Activated naive CD4-positive, alpha-beta T cell treated with anti-CD3 and anti-CD28 coated beads, Interleukin-2, amount 50 U/mL, for 72 hours (primary cell): ENCODE data around the gene KASH5. TPM values are rescaled to one million over a fixed set of nuclear protein-coding genes. Genes with fewer than 3 reads are reported as not detected.

Experiments used
- ATAC-seq, 2 donors: fragments of 150-1000 bp; cut with Tn5 transposase; 2 replicates each; pipeline ENCODE4 v1.10.0; 2021; ENCODE audit warnings: mild to moderate bottlenecking in 2 of 2, moderate library complexity in 2 of 2
- DNase-seq, 2 donors: peaks; one replicate each; pipeline ENCODE4 v3.0.0; 2021 to 2022; ENCODE audit warnings: low spot score in 2 of 2
- H3K27ac Mint-ChIP-seq, 2 donors: one replicate each; pipeline ENCODE4 v1.8.0; 2022; ENCODE audit warnings: mild to moderate bottlenecking in 2 of 2, mixed read lengths in 2 of 2
- H3K36me3 Mint-ChIP-seq, 2 donors: one replicate each; pipeline ENCODE4 v1.8.0; 2022; ENCODE audit warnings: mixed read lengths in 2 of 2
- H3K9me3 Mint-ChIP-seq, 2 donors: one replicate each; pipeline ENCODE4 v1.8.0; 2022; ENCODE audit warnings: mixed read lengths in 2 of 2
- total RNA-seq, 2 donors: library from RNA; stranded (reverse); gene quantifications; one replicate each; pipeline ENCODE4 v1.2.3, GENCODE V29; 2022

KASH5 gene
- total RNA-seq, 2 donors from 2014 or later = 0.95 to 1.7 TPM

DNA sequence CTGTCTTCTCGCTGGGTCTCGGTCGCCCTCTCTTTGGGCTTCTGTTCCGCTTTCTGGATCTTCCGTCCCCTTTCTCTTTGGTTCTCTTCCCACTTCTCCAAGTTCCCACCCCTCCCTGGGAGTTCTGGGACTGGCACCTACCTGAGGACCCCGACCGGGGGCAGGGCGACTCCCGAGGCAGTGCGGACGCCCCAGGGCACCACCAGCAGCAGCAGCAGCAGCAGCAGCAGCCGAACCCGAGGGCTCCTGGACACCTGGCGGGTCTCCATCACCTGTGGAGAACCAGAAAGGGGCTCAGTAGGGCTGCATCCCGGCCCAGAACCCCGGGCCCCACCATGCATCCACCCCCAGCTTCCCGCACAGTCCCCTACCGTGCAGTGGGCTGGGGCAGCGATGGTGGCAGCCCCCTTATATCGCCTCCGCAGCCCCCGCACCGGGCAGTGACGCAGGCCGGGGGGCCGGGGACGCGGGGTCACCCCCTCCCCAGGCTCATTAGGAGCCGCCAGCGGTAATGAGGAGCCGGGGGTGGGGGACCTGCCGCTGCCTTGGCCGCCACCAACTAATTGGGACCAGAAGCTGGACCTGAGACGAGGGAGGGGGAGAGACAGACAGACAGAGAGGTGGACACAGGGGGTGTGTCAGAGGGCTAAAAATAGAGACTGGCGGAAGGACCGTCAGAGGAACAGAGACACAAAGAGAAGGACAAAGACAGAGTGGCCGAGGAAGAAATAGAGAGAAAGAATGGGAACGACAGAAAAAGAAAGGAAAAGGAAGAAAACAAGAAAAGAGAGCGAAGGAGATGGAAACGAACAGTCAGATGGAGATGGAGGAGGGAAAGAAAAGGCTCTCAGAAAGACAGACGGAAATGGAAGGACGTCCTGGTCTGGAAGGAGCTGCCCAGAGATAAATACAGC, 35.3 kb downstream of the KASH5 start, which contains the start of gene PTH2:
PTH2 (minus strand) TSS at position 371 of the 914 bp plus-strand sequence; CDS start at position 269, 102 bp downstream.
- H3K27ac Mint-ChIP-seq = peak within 1 kb of the TSS in 1 of 2 donors; percentile 9
- DNase-seq = no peak
- H3K9me3 Mint-ChIP-seq = no peaks in the 10 kb centered on the region
- ATAC-seq = no peak
- peaks cover 0 to 18% of the 10 kb centered on the region in 2 donors for H3K36me3 Mint-ChIP-seq

DNA sequence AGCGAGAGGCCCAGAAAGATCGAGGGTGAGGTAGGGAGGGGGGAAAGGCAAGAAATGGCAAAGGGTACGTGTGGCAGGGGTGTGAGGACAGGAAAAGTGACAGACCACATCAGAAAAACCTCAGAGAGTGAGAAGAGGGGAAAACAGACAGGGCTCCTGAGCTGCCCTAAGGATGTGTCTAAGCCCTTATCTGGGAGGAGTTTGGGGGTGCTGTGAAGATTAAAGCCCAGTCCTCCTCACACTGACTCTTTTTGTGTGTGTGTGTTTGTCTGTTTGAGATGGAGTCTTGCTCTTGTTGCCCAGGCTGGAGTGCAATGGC, 35.9 kb downstream of the KASH5 start:
- H3K27ac Mint-ChIP-seq = peak overlapping the region in 1 of 2 donors; percentile 9
- peak; percentile 30 to 70 for ATAC-seq
- no peak for DNase-seq
- peaks cover 0 to 18% of the 10 kb centered on the region in 2 donors for H3K36me3 Mint-ChIP-seq
- no peaks in the 10 kb centered on the region for H3K9me3 Mint-ChIP-seq

DNA sequence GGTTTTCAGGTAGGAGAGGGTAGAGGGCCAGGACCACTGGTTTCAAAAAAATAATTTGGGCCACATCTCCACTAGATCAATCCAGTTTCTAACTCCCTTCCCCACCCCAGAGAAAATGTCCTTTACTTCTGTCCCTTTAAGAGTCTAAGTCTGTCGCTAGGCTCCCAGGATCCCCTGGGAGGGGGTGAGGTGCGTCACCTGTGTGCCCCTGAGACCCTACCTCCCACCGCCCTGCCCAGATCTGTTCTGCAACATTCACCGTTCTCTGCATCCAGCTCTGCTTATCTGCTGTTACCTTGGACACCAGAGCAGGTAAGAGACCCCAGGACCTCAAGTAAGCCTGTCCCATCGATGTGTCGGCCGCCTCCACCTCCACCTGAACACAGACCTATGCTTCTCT, 37.1 kb downstream of the KASH5 start, which contains the start of gene GFY:
GFY (plus strand) TSS at position 211 of the 400 bp plus-strand sequence. CDS start 1,043 bp downstream, outside the sequence.
- H3K27ac Mint-ChIP-seq = no peak within 1 kb of the TSS
- no peak for DNase-seq
- H3K9me3 Mint-ChIP-seq = no peaks in the 10 kb centered on the region
- no peak for ATAC-seq
- H3K36me3 Mint-ChIP-seq = peaks cover 0 to 24% of the 10 kb centered on the region in 2 donors

DNA sequence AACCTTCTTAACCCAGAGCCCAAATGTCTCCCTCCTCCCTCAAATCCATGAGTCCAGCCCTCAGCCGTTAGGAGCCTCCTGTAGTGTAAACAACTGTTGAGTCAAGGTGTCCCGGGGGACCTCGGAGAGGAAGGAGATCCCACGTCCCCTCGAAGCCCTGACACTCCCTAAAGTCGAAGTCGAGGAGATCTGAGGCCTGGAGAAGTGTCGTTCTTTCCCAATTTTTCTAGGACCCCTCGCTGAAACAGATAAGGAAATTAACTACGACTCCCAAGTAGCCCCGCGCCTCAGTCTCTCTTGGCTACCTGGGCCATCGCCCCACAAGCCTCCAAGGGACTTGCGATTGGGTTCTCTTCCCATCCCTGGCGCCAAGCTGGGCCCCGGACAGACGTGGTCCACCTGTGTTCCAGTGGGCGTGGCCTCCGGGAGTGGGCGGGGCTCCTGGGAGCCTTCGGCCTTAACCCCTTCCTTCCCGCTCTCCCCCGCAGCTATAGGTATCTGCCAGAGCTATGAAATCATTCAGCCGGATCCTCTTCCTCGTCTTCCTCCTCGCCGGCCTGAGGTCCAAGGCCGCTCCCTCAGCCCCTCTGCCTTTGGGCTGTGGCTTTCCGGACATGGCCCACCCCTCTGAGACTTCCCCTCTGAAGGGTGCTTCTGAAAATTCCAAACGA, 38.0 kb downstream of the KASH5 start:
- no peak for ATAC-seq
- H3K27ac Mint-ChIP-seq = no peak overlapping the region
- no peaks in the 10 kb centered on the region for H3K9me3 Mint-ChIP-seq

DNA sequence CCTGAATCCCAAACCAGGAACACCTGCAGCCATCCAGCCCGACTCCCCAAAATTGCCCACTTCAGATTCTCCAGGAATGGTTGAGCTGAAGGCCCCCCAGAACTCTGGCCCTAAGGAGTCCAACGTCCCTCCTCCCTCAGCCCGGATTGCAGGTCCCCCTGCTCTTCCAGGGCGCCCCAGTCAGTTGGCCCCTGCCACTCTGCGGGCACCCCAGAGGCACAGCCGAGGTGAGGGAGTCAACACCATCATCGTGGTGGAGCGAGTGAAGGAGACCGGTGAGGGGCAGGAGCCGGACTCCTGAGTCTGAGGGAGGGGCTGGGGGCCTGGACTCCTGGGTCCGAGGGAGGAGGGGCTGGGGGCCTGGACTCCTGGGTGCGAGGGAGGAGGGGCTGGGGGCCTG, 39.3 kb downstream of the KASH5 start:
- DNase-seq (no peak), ATAC-seq (no peak)
- H3K9me3 Mint-ChIP-seq = no peaks in the 10 kb centered on the region
- H3K27ac Mint-ChIP-seq = no peak overlapping the region
- H3K36me3 Mint-ChIP-seq = peaks cover 5 to 18% of the 10 kb centered on the region in 2 donors

More for the DNA sequence above, 38.0 kb downstream of the KASH5 start:
- peak in 1 of 2 donors; percentile 52 for DNase-seq
- peaks cover 0 to 24% of the 10 kb centered on the region in 2 donors for H3K36me3 Mint-ChIP-seq

DNA sequence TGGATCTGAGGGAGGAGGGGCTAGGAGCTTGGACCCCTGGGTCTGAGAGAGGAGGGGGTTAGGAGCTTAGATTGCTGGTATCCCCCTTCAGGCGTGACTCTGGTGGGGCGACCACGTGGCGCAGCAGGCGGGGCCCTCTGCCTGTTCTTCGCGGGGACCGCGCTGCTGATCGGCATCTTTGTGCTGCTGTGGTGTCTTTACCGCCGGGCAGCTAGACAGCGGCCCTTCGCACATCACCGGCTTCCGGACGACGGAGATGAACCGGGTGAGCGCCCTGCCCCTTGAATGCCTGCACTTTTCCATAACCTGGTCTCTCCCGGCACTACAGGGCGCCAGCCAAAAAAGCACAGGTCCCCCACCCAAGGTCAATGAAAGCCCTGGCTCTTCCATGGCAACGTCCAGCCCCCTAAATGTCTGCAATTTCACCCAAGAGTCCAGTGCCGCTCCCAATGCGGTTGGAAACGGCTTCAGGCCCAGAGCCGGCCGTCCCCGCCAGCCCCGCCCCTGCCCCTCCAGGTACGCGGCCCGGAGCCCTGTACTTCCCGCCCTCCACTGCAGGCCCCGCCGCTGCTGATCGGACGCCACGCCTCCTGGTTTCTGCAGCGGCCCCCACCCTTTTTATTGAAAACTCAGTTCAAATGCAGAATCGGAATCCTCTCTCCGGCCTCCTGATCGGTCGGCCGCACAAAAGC, 40.0 kb downstream of the KASH5 start:
- Mint-ChIP-seq H3K9me3 (no peaks in the 10 kb centered on the region), H3K27ac (no peak overlapping the region), H3K36me3 (peaks cover 5 to 18% of the 10 kb centered on the region in 2 donors)
- no peak for DNase-seq
- ATAC-seq = peak in 1 of 2 donors; percentile 37

DNA sequence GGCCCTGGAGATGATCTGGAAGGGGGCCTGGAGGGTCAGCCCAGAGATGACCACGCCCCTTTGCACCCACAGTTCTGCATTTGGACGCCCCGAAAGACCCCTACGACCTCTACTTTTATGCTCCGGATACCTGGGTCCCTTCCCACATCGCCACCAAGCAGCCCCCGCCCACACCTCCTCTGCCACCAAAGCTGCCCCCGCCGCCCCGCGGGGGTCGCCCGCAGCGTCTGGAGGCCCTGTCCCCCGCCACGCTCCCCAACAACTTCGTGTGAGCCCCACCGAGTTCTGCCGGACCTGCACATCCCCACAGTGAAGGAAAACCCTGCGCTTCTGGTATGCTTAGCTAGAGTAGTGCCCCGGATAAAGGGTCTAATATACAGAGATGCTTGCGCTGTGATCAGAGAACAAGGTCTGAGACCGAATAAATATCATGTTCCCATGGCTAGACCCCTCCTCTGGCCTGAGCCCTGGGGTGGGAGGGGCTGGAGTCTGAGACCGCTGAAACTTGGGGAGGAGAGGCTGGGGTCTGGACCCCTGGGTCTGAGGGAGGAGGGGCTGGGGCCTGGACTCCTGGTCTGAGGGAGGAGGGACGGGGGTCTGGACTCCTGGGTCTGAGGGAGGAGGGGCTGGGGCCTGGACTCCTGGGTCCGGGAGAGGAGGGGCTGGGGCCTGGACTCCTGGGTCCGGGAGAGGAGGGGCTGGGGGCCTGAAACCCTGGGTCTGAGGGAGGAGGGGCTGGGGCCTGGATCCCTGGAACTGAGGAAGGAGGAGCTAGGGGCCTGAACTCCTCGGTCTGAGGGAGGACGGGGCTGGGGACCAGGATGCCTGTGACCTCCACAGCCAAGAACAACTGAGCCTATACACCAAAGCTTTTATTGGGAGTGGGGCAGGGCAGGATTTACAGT, 40.8 kb downstream of the KASH5 start:
- DNase-seq = no peak

DNA sequence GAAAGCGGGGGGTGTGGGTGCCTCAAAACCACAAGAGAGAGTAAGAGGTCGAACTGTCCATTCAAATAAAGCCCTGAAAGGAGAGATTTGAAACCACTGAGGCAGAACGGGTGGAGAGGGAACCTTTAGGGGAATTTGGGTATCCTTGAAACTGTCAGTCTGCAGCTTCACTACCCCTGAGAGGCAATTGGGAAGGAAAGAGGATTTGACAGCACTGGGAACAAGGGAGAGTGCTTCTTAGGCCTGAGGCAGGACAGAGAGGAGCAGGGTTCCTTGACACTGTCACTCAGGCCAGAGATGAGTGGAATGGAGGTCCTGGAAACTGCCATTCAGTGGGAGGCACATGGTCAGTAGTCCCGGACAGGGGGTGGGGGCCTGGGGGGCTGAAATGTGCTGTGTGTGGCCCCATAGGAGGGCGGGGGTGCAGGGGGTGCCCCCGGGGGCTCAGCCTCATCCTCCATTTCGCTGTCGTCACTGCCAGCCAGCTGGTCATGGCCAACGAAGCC, 42.2 kb downstream of the KASH5 start:
- H3K9me3 Mint-ChIP-seq = no peaks in the 10 kb centered on the region
- no peak for DNase-seq
- ATAC-seq = peak in 1 of 2 donors; percentile 17

More for the DNA sequence above, 40.8 kb downstream of the KASH5 start:
- Mint-ChIP-seq H3K36me3 (peaks cover 5 to 18% of the 10 kb centered on the region in 2 donors), H3K27ac (no peak overlapping the region), H3K9me3 (no peaks in the 10 kb centered on the region)
- ATAC-seq = no peak

DNA sequence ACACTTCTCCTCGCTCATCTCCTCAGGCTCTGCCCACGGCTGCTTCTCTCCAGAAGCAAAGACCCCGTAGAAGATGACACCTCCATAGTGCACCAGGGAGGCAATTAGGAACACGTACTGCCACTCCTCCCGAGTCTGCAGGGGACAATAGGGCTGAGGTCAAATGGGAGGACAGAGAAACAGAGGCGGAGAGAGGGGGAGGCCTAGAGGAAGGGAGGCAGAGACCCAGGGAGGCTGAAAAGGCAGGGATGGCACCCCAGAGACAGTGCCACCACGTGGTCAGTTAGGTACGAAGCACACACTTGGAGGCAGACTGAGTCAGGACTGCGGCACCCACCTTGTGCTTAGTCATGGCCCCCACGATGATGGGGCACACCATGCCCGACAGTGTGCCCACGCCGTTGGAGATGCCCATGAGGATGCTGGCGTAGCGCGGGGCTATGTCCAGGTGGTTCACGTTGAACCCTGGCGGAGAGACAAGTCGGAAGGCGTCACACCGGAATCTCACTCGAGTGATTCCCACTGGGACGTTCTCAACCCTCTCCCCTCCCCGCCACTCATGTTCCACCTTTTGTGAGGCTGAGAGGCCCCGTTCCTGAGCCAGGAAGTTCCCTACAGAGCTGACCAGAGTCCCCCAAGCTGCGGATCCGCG, 42.8 kb downstream of the KASH5 start:
- no peaks in the 10 kb centered on the region for H3K9me3 Mint-ChIP-seq
- H3K36me3 Mint-ChIP-seq = peaks cover 5 to 18% of the 10 kb centered on the region in 2 donors
- no peak overlapping the region for H3K27ac Mint-ChIP-seq
- DNase-seq (no peak), ATAC-seq (peak; percentile 56 to 61)

More for the DNA sequence above, 42.2 kb downstream of the KASH5 start:
- H3K27ac Mint-ChIP-seq = no peak overlapping the region
- peaks cover 5 to 18% of the 10 kb centered on the region in 2 donors for H3K36me3 Mint-ChIP-seq

DNA sequence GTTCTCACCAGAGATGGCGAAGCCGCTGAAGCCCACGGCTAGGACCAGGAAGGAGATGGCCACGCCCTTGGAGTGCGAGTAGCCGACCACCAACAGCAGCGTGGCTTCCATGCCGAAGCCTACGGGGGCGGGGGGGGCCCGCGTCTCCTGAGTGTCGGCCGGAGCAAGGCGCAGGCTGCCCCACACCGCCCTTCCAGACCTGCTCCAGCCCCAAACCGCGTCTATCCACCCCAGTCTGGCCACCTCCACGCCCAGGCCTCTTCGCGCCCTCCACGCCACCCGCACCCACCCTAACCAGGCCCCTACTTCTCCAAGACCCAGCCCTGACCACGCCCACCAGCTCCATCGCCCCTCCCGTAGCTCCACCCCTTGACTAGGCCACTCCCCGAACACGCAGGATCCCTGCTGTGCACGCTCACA, 43.3 kb downstream of the KASH5 start:
- H3K36me3 Mint-ChIP-seq = peaks cover 5 to 15% of the 10 kb centered on the region in 2 donors
- no peaks in the 10 kb centered on the region for H3K9me3 Mint-ChIP-seq
- DNase-seq = peak in 1 of 2 donors; percentile 51
- ATAC-seq = no peak
- H3K27ac Mint-ChIP-seq = no peak overlapping the region

DNA sequence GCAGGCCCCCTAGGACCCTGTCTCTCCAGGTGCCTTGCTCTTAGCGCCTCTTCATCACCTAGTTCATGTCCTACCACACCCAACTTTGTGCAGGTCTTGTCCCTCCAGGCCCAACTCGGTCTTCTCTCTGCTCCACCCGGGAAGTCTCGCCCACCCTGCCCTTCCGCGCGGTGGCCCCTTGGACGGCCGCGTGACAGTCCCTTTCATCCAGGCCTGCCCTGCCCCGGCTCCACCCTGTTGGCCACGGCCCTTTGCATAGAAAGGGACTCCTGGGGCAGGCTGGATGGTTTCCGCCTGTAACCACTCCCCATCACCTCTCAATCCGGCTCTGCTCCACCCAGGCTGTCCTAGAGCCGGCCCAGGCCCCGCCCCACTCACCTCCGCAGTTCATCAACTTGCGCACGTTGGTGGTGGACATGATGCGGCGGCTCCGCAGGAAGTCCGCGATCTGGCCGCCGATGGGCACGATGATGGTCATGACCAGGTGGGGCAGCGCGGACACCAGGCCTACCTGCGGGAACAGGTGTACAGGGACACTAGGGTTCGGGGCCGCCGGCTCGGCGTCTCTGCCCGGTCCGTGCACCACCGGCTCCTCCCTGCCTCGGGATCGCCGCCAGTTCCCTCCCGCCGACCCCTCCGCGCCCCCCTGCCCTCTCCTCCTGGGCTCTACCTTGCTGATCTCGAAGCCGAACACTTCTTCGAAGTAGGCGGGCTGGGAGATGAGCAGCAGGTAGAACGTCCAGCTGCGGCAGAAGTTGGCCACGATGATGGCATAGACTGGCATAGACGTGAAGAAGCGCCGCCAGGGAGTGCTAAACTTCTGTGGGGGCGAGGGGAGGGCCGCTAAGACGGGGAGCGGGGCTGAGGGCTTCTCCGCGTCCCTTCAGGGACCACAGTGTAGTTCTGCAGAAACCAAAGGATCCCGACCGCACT, 44.4 kb downstream of the KASH5 start:
- Mint-ChIP-seq H3K9me3 (no peaks in the 10 kb centered on the region), H3K36me3 (peaks cover 5 to 6% of the 10 kb centered on the region in 2 donors), H3K27ac (no peak overlapping the region)
- peak in 1 of 2 donors; percentile 61 for ATAC-seq
- DNase-seq = no peak

DNA sequence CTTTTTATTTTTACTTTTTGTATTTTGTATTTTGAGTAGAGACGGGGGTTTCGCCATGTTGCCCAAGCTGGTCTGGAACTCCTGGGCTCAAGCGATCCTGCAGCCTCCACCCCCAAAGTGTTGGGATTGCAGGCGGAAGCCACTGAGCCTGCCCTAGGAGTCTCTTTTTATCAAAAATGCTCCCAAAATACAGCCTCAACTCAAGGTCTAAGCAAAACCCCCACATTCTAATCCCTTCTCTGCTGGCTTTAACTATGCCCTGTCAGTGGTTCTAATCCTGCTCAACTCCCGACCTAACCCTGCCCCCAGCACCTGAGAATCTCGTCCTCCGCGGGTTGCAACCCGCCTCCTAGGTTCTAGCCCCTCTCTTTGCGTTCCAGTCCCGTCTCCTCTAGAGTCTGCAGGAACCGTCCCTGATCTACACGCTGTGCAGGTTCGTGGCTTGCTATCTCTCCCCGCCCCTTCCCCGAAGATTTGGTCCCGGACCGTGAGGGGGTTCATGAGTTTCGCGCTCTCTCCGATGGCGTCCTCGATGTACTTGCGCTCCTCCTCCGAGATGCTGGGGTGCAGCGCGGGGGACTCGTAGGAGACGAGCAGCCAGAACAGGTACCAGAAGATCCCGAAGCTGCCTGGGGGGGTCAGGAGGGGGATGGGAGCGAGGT, 45.3 kb downstream of the KASH5 start:
- no peak overlapping the region for H3K27ac Mint-ChIP-seq
- DNase-seq (no peak), ATAC-seq (no peak)
- peaks cover 5 to 6% of the 10 kb centered on the region in 2 donors for H3K36me3 Mint-ChIP-seq
- no peaks in the 10 kb centered on the region for H3K9me3 Mint-ChIP-seq

DNA sequence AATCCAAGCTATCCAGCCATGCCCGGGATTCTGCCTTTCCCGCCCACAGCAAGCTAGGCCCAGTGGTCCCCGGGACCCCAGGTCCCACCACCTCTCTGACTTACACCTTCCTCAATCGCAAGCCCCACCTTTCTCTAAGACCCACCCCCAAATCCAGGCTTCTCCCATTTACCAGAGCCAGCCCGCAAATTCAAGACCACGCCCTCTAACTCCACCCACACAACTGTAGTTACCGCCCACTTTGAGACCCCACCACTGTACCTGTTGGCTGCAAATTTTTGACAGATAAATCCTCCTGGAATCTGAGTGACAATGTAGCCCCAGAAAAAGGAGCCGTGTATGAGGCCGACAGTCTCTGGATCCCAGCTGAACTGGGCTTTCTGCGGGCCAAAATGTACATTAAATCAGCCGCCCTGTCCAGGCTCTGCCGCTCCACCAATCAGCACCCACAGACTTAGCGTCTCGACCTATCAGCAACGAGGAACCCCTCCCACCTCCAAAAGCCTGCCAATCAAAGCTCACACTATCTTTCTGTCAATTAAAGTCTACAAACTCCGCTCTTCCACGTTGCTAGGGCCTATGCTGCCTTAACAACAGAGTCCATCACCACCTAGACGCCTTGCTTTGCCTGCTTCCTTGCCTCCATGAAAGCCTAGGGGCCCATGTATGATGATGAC, 47.0 kb downstream of the KASH5 start:
- no peaks in the 10 kb centered on the region for H3K9me3 Mint-ChIP-seq
- ATAC-seq (no peak), DNase-seq (no peak)
- H3K36me3 Mint-ChIP-seq = peaks cover 0 to 5% of the 10 kb centered on the region in 2 donors
- H3K27ac Mint-ChIP-seq = no peak overlapping the region
